Heart left ventricle (tissue), 16 donors: ENCODE data around the gene PACRG. TPM values are rescaled to one million over a fixed set of nuclear protein-coding genes. Genes with fewer than 3 reads are reported as not detected.

Experiments
- ATAC-seq, 4 donors: fragments of 200-7000 bp; cut with Tn5 transposase; one replicate each; pipeline ENCODE4 v1.9.1; 2020 to 2022; ENCODE audit warnings: moderate library complexity in 4 of 4, mild to moderate bottlenecking in 3 of 4, moderate number of reproducible peaks in 1 of 4
- DNase-seq, 5 donors: peaks; one replicate each; pipeline ENCODE4 v3.0.0-alpha.2; 2020
- H3K27ac ChIP-seq, 12 donors: fragments of 200-600 bp; sonication (generic) in 4 of 12; one replicate each; pipeline versions ENCODE4 v1.5.0 to v1.8.0; 2016 to 2022; ENCODE audit warnings: mild to moderate bottlenecking in 2 of 12
- H3K27me3 ChIP-seq, 9 donors: fragments of 200-600 bp; sonication (generic) in 2 of 9; one replicate each; pipeline versions ENCODE4 v1.5.1 to v1.8.0; 2016 to 2022; ENCODE audit warnings: mild to moderate bottlenecking in 3 of 9
- H3K36me3 ChIP-seq, 9 donors: fragments of 200-600 bp; sonication (generic) in 2 of 9; one replicate each; pipeline versions ENCODE4 v1.5.0 to v1.8.0; 2018 to 2022; ENCODE audit warnings: mild to moderate bottlenecking in 2 of 9
- H3K4me1 ChIP-seq, 12 donors: fragments of 200-600 bp; sonication (generic) in 4 of 12; one replicate each; pipeline versions ENCODE4 v1.5.0 to v1.8.0; 2016 to 2022; ENCODE audit warnings: mild to moderate bottlenecking in 3 of 12
- H3K4me3 ChIP-seq, 12 donors: fragments of 200-600 bp; sonication (generic) in 4 of 12; one replicate each; pipeline versions ENCODE4 v1.5.0 to v1.8.0; 2017 to 2022; ENCODE audit warnings: mild to moderate bottlenecking in 9 of 12, moderate library complexity in 4 of 12
- H3K9me3 ChIP-seq, 12 donors: fragments of 200-600 bp; sonication (generic) in 4 of 12; one replicate each; pipeline versions ENCODE4 v1.5.0 to v1.8.0; 2016 to 2022; ENCODE audit warnings: mild to moderate bottlenecking in 1 of 12
- CTCF ChIP-seq, 12 donors: fragments of 200-600 bp; sonication (generic) in 4 of 12; IDR thresholded peaks; one replicate each; pipeline versions ENCODE4 v1.5.0 to v1.8.0; 2018 to 2022; ENCODE audit warnings: antibody characterized with exemption in 12 of 12, mild to moderate bottlenecking in 5 of 12
- POLR2A ChIP-seq, 2 donors: fragments of 450-650 bp; IDR thresholded peaks; one replicate each; pipeline ENCODE4 v1.6.1; 2017; ENCODE audit warnings: antibody characterized with exemption in 2 of 2, mild to moderate bottlenecking in 2 of 2, moderate library complexity in 2 of 2
- WGBS, 4 donors: extraction: QIAGEN DNeasy Blood & Tissue Kit in 2 of 4; methylation state at CpG; one replicate each; pipeline versions ENCODE4 v1.1.5 to v1.1.7; 2013 to 2018; 5-methylcytosine and 5-hydroxymethylcytosine counted together
- intact Hi-C, 10 donors: fragments of 100-400 bp; cut with DNase I; formaldehyde crosslinking; loops; one replicate each; pipeline versions ENCODE4 v1.11.1 to v1.14.2; 2022
- polyA plus RNA-seq, 2 donors: library from polyadenylated mRNA; stranded (reverse); fragments of 200-250 nt; gene quantifications; one replicate each; pipeline ENCODE4 v1.2.3, GENCODE V29; 2013
- total RNA-seq, 9 donors: library from RNA; depleted of rRNA in 2 of 9; stranded (reverse); fragments of >200 nt in 2 of 9; fragmentation: NEBNext Ultra II Directional in 3 of 9; extraction: Animal tissue kit (Norgen Biotek cat#: 25700) in 3 of 9; gene quantifications; one replicate each; pipeline versions ENCODE4 v1.1.0 to v1.2.4, GENCODE V29; 2016 to 2023
- donor health status: ischemic (EF 13 %, LVEDD 7.1; RV severe dilation, severe dysfunction).
- donor health status: healthy with polysubstance abuse.
- donor health status: DM: no; HTN: yes; CAD: no.
- donor health status: DM: no; HTN: no; CAD: no.
- donor health status: ischemic (EF 25% LVEDD 6.9; RV normal size, moderate dysfunction).
- donor health status: ischemic (EF 25% LVEDD 5.7; RV mildly dilated, moderate dysfunction).
- donor health status: healthy.
- donor health status: DM: yes; HTN: yes; CAD: no.
- donor health status: ischemic (EF 35%, LVEDD 5.7; RV mildly dilated, moderate dysfunction).
- donor health status: nonischemic (EF 11% LVEDD 7.7; RV severe dilation, severe dysfunction).
- donor health status: DM: yes; HTN: yes; CAD: no.
- donor health status: PGD.
- donor health status: ischemic (EF 29% LVEDD 5.4; RV normal size, mild dysfunction).
- donor health status: nonischemic (EF 23%, LVEDD 6.1; RV moderate dilation, normal function).

Gene PACRG
- total and polyA plus RNA-seq, 11 donors = 2.0 to 83.3 (median 11.8) TPM

GRCh38 chr6:163190786-163191185 is 463.0 kb downstream of the PACRG start:
- ATAC-seq (no peak), DNase-seq (no peak)
- H3K4me3 ChIP-seq = no peak overlapping the region
- H3K4me1 ChIP-seq = peaks cover 0 to 14% (median 9%) of the 10 kb centered on the region in 12 donors
- no peaks in the 10 kb centered on the region for H3K36me3 ChIP-seq
- no peak overlapping the region for H3K27ac ChIP-seq
- no peaks in the 10 kb centered on the region for H3K9me3 ChIP-seq
- TF ChIP-seq CTCF (IDR thresholded peaks at IDR 0.05) (no peak), POLR2A (IDR thresholded peaks at IDR 0.05) (no peak)
- no peaks in the 10 kb centered on the region for H3K27me3 ChIP-seq
- intact Hi-C loops = no loop called here
- WGBS, 4 donors = 80 to 86% (median 81%) methylated on average over 4 of the region's 4 CpGs

- Histone ChIP-seq H3K9me3 (no peaks in the 10 kb centered on the region), H3K27me3 (no peaks in the 10 kb centered on the region), H3K36me3 (no peaks in the 10 kb centered on the region), H3K4me3 (no peak overlapping the region), H3K4me1 (peaks cover 0 to 14% (median 9%) of the 10 kb centered on the region in 12 donors), H3K27ac (peak overlapping the region in 1 of 12 donors; percentile 3)
- no peak for DNase-seq
- 30 to 50% (median 47%) methylated on average over 7 of the region's 7 CpGs for whole genome bisulfite sequencing, 4 donors
- intact Hi-C loops = no loop called here
- TF ChIP-seq POLR2A (IDR thresholded peaks at IDR 0.05) (no peak), CTCF (IDR thresholded peaks at IDR 0.05) (no peak)
- ATAC-seq = peak in 2 of 4 donors; percentile 54 to 68
Observed at GRCh38 chr6:163191704-163192537, 464.1 kb downstream of the PACRG start.

- Histone ChIP-seq H3K27ac (peak overlapping the region in 1 of 12 donors; percentile 3), H3K4me1 (peaks cover 0 to 14% (median 9%) of the 10 kb centered on the region in 12 donors), H3K27me3 (no peaks in the 10 kb centered on the region), H3K4me3 (no peak overlapping the region), H3K36me3 (no peaks in the 10 kb centered on the region), H3K9me3 (no peaks in the 10 kb centered on the region)
- intact Hi-C loops = no loop called here
- peak; percentile 27 to 77 (median 56) for ATAC-seq
- no peak for DNase-seq
- no peak for TF ChIP-seq POLR2A (IDR thresholded peaks at IDR 0.05)
- TF ChIP-seq CTCF (IDR thresholded peaks at IDR 0.05) = no peak
- 51 to 66% (median 58%) methylated on average over 5 of the region's 5 CpGs for WGBS, 4 donors
Observed at GRCh38 chr6:163192591-163192990, 464.8 kb downstream of the PACRG start.

GRCh38 chr6:163193326-163193725 is 465.6 kb downstream of the PACRG start:
- DNase-seq (no peak), ATAC-seq (no peak)
- Histone ChIP-seq H3K9me3 (no peaks in the 10 kb centered on the region), H3K27me3 (no peaks in the 10 kb centered on the region), H3K36me3 (no peaks in the 10 kb centered on the region), H3K27ac (no peak overlapping the region), H3K4me3 (no peak overlapping the region), H3K4me1 (peaks cover 0 to 14% (median 9%) of the 10 kb centered on the region in 12 donors)
- intact Hi-C loops = no loop called here
- TF ChIP-seq CTCF (IDR thresholded peaks at IDR 0.05) = no peak
- TF ChIP-seq POLR2A (IDR thresholded peaks at IDR 0.05) = no peak
- 92 to 96% (median 94%) methylated on average over 7 of the region's 7 CpGs for WGBS, 4 donors
